Dedifferentiated amniotic fluid mesenchymal stem cell (primary cell): ENCODE data around the gene ISM1.

Experiments
- DNase-seq: peaks from one replicate; pipeline ENCODE4 v3.0.0-alpha.2; 2016; ENCODE audit errors: extremely low spot score

ISM1 gene

DNA sequence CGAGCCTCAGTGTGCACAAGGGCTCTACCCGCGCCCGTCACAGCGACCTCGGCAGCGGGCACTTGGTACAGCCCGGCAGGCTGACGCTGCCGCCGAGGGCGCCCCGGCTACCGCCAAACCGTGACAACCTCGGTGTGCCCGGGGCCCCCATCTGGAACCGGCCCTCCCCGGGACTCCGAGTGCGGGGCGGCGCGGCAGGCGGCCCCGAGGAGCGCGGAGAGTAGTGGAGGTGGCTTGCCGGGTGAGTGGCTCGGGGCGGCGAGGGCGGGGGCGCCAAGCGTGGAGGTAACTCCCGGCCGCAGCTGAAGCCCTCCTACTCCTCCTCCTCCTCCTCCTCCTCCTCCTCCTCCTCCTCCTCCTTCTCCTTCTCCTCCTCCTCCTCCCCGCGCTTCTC is at the start of gene ISM1:
Gene ISM1 (plus strand): TSS at position 371 of the 394 bp plus-strand sequence. CDS start 503 bp downstream, outside the sequence.
- DNase-seq = no peak

GRCh38 chr20:13173201-13173600 is 47.9 kb upstream of the ISM1 start:
- no peak for DNase-seq

GRCh38 chr20:13174402-13174801 is 46.7 kb upstream of the ISM1 start:
- DNase-seq = no peak

DNA sequence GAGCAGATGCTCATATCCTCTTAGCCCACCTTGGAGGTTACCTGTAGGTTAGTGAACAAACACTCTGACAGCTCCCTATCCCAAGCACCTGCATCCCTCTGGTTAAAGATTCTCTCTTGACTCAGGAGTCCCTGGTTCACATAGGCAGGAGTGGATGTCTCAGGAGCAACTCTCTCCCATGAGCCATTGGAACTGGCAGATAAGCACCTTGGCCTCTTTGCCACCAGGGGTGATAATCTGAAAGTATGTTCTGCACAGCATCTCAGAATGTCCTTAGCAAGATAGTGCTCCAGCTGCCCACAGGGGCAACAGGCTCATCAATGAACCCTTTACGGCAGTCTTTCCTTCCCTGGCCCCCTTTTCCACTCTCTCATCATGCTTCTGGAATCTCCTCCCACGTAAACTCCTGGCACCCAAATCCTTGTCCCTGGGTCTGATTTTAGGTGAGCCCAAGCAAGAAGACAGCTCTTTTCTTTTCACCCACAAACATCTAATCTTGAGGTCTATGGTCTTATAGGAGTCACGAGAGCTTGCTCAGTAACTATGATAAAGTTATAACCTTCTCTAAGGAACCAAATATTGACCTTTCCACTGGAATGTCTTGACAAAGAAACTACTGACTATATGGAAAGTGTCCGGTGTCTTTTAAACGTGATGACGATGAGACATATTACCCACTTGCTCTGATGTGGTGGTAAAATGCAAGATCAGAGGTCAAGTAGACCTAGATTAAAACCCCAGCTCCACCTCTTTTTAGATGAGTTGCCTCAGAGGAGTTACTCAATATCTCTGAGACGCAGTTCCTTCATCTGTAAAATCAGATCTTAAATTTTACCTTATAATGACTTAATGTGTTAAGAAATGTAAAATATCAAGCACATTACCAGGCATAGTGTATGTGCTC is 39.8 kb upstream of the ISM1 start:
- DNase-seq = no peak

- DNase-seq = no peak
These were observed 38.1 kb upstream of the ISM1 start for GRCh38 chr20:13183005-13183404.

- DNase-seq = no peak
These were observed 34.9 kb upstream of the ISM1 start for GRCh38 chr20:13186043-13186774.

DNA sequence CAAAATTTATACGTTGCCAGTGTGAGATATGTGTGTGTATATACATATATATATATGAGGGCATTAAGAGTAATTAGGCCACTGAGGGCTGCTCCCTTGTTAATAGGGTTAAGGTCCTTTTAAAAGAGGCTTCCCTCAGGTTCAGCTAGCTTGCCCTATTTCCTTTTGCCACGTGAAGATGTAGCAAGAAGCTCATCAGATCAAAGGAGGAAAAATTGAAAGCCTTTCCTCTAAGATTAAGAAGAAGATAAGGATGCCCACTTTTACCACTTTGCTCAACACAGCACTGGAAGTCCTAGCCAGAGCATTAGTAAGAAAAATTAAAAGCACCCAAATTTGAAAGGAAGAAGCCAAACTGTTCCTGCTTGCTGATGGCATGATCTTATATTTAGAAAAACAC is 33.2 kb upstream of the ISM1 start:
- DNase-seq = no peak

DNA sequence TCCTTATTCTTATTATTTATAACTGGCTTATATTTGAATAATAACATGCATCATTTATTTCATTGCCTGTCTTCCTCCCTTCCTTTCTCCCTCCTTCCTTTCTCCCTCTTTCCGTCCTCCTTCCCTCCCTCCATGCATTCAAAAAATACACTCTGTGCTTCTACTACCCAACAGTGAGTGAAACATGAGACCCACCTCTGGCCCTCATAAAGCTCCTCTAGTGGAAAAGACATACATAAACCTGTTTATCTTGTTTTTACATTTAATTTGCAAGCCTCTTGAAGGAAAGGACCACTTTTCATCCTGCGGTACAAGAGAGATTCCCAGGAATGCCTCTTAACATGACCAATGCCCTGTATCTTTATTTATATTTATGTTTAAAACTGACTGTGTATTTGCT is 21.8 kb upstream of the ISM1 start:
- DNase-seq = no peak

- DNase-seq = no peak
These were observed 20.1 kb upstream of the ISM1 start for GRCh38 chr20:13200767-13201500.

GRCh38 chr20:13202565-13202964 is 18.5 kb upstream of the ISM1 start:
- no peak for DNase-seq

DNA sequence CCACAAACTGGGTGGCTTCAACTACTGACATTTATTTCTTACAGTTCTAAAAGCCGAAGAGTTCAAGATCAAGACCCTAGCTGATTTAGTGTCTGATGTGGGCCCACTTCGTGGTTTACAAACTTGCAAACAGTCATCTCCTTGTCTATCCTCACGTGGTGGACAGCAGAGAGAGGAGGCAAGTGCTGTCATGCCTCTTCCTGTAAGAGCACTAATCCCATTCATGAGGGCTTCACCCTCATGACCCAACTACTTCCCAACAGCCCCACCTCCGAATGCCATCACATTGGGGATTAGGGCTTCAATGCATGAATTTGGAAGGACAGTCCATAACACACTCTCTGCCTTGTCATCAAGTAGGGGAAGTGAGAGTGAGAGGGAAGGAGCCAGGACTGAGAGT is 15.6 kb upstream of the ISM1 start:
- DNase-seq = no peak

DNA sequence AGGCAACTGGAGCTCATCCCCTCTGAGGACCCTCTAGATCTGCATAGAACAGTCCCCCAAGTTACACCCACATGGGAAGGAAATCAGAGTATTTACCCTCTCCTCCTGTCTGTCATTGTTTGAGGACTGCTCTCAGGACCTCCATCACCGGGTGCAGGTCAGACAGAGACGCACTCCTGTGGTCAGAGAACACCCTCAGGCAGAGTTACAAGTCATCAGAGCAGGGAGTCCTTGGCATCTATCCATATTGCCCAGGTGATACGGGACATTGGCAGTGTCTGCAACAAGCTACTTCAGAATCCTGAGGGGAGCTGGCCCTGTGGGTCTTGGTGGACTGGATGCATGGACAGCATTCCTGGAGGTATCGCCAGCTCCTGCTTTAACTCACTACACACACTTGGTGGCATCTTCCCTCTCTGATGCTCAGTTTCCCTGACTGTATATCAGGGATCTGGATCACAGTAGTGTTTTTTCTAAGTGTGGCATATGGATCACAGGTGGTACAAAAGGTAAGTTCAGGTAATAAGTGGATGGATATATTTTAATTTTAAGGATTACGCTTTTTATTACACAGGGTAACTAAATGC is 15.1 kb upstream of the ISM1 start:
- no peak for DNase-seq

- DNase-seq = no peak
These were observed 14.1 kb upstream of the ISM1 start for GRCh38 chr20:13207016-13207415.

- DNase-seq = no peak
These were observed 9.0 kb upstream of the ISM1 start for GRCh38 chr20:13211956-13212618.

DNA sequence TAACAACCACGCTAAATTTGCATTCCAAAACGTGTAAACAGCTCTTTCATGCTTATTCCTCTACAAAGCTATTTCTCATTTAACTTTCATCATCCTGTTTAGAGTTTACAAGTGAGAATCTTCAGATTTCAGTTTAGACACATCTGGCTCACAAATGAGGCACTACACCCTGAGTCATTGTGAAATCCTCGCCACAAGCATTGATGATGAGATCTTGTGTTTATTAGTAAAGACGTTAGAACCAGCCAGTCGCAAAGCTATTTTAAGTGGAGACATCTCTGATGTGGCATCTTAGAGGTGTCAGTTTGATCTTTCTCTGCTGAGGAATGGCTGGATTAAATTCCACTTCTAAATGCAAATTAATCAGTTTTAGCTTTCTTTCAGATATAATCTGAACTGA is 8.3 kb upstream of the ISM1 start:
- DNase-seq = no peak

DNA sequence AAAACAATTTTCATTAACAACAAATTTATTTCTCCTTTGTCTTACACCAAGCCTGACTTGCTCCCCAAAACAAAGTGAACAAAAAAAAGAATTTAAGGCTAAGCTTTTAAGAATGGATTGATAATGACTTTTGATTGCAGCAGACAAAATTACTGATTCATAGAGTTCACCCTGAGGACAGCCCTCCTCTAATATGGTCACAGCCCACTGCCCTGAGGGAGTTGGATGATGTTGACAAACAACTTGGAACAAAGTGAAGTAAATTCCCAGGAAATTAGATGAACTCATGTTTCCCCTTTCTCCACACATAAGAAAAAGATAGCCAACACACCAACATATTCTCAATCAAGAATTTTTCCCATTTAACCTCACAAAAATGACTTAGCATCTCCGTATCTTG is 7.7 kb upstream of the ISM1 start:
- no peak for DNase-seq

- DNase-seq = no peak
These were observed 4.5 kb upstream of the ISM1 start for GRCh38 chr20:13216533-13216932.

DNA sequence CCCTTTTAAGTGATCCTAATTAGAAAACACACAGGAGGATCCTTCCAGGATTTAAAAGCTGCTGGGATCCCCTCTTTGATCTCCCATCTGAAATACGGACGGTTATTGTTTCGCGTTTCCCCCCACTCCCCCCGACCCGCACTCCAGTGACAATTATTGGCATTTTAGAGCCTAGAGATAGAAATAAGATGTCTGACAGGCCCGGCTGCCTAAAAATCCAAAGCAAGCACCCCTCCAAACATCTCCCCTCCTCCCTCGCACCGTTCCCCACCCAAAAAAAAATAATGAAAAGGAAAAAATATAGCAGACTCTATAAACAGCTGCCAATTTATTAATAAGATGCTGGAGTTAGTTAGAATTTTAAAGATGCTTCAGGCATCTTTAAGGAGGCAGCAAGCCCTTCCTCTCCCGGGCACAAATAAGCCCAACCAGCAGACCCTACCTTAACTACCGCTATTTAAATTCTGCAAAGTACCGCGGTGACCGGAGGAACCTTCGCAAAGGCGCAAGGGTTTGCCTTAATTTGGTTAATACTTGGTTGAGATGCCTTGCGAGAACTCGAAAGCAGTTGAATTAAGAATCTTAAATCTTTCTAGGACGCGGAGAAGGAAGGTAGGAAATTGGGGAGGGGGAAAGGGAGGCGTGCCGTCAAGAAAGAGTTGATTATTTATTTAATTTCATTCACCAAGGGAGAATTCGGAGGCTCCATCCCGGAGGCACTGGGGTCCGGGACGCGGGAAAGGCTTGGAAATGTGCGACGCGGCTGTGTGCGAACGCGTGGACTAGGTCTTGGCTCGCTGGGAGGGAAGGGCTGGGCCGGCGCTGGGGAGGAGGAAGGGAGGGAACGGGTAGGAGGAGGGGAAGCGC is 1.5 kb upstream of the ISM1 start:
- DNase-seq = no peak

GRCh38 chr20:13220194-13220903 is 725 bp upstream of the ISM1 start:
- DNase-seq = no peak

- DNase-seq = no peak
These were observed 219 bp downstream of the ISM1 start for GRCh38 chr20:13221313-13221672.
